CD14-positive monocyte (primary cell): ENCODE measurements around the gene HCN3. TPM values are rescaled to one million over a fixed set of nuclear protein-coding genes. Genes with fewer than 3 reads are reported as not detected.

Experiments used
- DNase-seq, 3 donors: peaks; one replicate each; pipeline ENCODE4 v3.0.0-alpha.2; 2011 to 2022
- H2AFZ ChIP-seq: 2 replicates; pipeline ENCODE4 v1.6.0; 2012; ENCODE audit warnings: mild to moderate bottlenecking, low read depth, low read length, inconsistent platforms; ENCODE audit not compliant: insufficient read depth, poor library complexity, severe bottlenecking
- H3K27ac ChIP-seq, 2 donors: 1 replicate in 1 of 2; 2 replicates in 1 of 2; pipeline ENCODE4 v1.5.1; 2012 to 2013; ENCODE audit warnings: low read length in 2 of 2, control low read depth in 1 of 2, inconsistent platforms in 1 of 2, low read depth in 1 of 2, mild to moderate bottlenecking in 1 of 2
- H3K27me3 ChIP-seq, 2 donors: one replicate each; pipeline versions ENCODE4 v1.6.0 to v1.6.1; 2011 to 2013; ENCODE audit warnings: low read length in 2 of 2; ENCODE audit not compliant: control insufficient read depth in 2 of 2, insufficient read depth in 2 of 2
- H3K36me3 ChIP-seq, 2 donors: replicated peaks in 1 of 2; 1 replicate in 1 of 2; 2 replicates in 1 of 2; pipeline versions ENCODE4 v1.5.1 to v1.6.1; 2012 to 2013; ENCODE audit warnings: low read length in 2 of 2, control low read depth in 1 of 2, inconsistent platforms in 1 of 2, mild to moderate bottlenecking in 1 of 2; ENCODE audit not compliant: insufficient read depth in 2 of 2, control insufficient read depth in 1 of 2
- H3K4me1 ChIP-seq, 2 donors: 1 replicate in 1 of 2; 2 replicates in 1 of 2; pipeline versions ENCODE4 v1.5.1 to v1.6.1; 2012 to 2013; ENCODE audit warnings: low read length in 2 of 2, control low read depth in 1 of 2, inconsistent platforms in 1 of 2, mild to moderate bottlenecking in 1 of 2, moderate library complexity in 1 of 2; ENCODE audit not compliant: insufficient read depth in 2 of 2, control insufficient read depth in 1 of 2
- H3K4me2 ChIP-seq: replicated peaks from 2 replicates; pipeline ENCODE3; 2012; ENCODE audit warnings: low read length, moderate library complexity, mild to moderate bottlenecking; ENCODE audit not compliant: poor library complexity, severe bottlenecking; ENCODE audit errors: extremely low read depth
- H3K4me3 ChIP-seq, 3 experiments: fragments of 200-600 bp in 1 of 3; sonication (generic) in 1 of 3; replicated peaks in 1 of 3; 1 replicate in 2 of 3; 2 replicates in 1 of 3; pipeline ENCODE4 v1.5.1; 2011 to 2013; ENCODE audit warnings: low read length in 3 of 3, mild to moderate bottlenecking in 3 of 3, control low read depth in 2 of 3, low read depth in 2 of 3, inconsistent platforms in 1 of 3, moderate library complexity in 1 of 3
- H3K79me2 ChIP-seq: 2 replicates; pipeline ENCODE4 v1.6.0; 2012; ENCODE audit warnings: mild to moderate bottlenecking, control low read depth, inconsistent platforms, low read length, moderate library complexity; ENCODE audit not compliant: insufficient read depth
- H3K9ac ChIP-seq: 2 replicates; pipeline ENCODE4 v1.6.0; 2017; ENCODE audit warnings: low read length, mild to moderate bottlenecking; ENCODE audit not compliant: insufficient read depth, poor library complexity, severe bottlenecking
- H3K9me3 ChIP-seq, 2 donors: replicated peaks in 1 of 2; 1 replicate in 1 of 2; 2 replicates in 1 of 2; pipeline versions ENCODE4 v1.5.1 to v1.6.1; 2012 to 2013; ENCODE audit warnings: low read length in 2 of 2, control low read depth in 1 of 2; ENCODE audit not compliant: control insufficient read depth in 1 of 2, insufficient read depth in 1 of 2
- H4K20me1 ChIP-seq: 2 replicates; pipeline ENCODE4 v1.6.0; 2012; ENCODE audit warnings: mild to moderate bottlenecking, low read length, control low read depth, moderate library complexity; ENCODE audit not compliant: insufficient read depth
- H3K27ac Mint-ChIP-seq, 7 donors: one replicate each; pipeline ENCODE4 v1.8.0; 2020; ENCODE audit warnings: mild to moderate bottlenecking in 7 of 7, mixed read lengths in 7 of 7, moderate library complexity in 6 of 7, inconsistent platforms in 2 of 7
- H3K27me3 Mint-ChIP-seq, 3 donors: one replicate each; pipeline ENCODE4 v1.8.0; 2021 to 2022; ENCODE audit warnings: low read depth in 3 of 3, mild to moderate bottlenecking in 3 of 3, mixed read lengths in 3 of 3, moderate library complexity in 3 of 3, inconsistent platforms in 1 of 3
- H3K36me3 Mint-ChIP-seq, 2 donors: one replicate each; pipeline ENCODE4 v1.8.0; 2020; ENCODE audit warnings: mixed read lengths in 2 of 2, inconsistent platforms in 1 of 2, mild to moderate bottlenecking in 1 of 2
- H3K4me1 Mint-ChIP-seq: one replicate; pipeline ENCODE4 v1.8.0; 2020; ENCODE audit warnings: mild to moderate bottlenecking, mixed read lengths
- H3K4me3 Mint-ChIP-seq, 2 donors: one replicate each; pipeline ENCODE4 v1.8.0; 2020; ENCODE audit warnings: mild to moderate bottlenecking in 2 of 2, mixed read lengths in 2 of 2, moderate library complexity in 1 of 2
- H3K9me3 Mint-ChIP-seq, 7 donors: one replicate each; pipeline ENCODE4 v1.8.0; 2020 to 2022; ENCODE audit warnings: mixed read lengths in 7 of 7, mild to moderate bottlenecking in 6 of 7, moderate library complexity in 6 of 7, inconsistent platforms in 2 of 7
- whole genome bisulfite sequencing: methylation state at CpG from one replicate; pipeline ENCODE4 v1.1.5; 2013; ENCODE audit warnings: missing lambda C conversion rate; ENCODE audit not compliant: insufficient coverage; 5-methylcytosine and 5-hydroxymethylcytosine counted together
- intact Hi-C, 2 donors: fragments of 100-400 bp; cut with micrococcal nuclease; formaldehyde crosslinking; loops; one replicate each; pipeline versions ENCODE4 v1.15.0 to v1.15.1; 2023
- polyA plus RNA-seq, 3 donors: library from polyadenylated mRNA; depleted of rRNA in 1 of 3; unstranded in 2 of 3; stranded (reverse) in 1 of 3; fragments of 300-500 nt in 2 of 3; fragments of >200 nt in 1 of 3; fragmentation: Illumina TruSeq in 2 of 3; gene quantifications; 1 replicate in 2 of 3; 2 replicates in 1 of 3; pipeline ENCODE4 v1.2.3, GENCODE V29; 2012 to 2021
- TF ChIP-seq, protein P1 (sequence below): fragments of 200-600 bp; IDR thresholded peaks from one replicate; pipeline ENCODE4 v1.8.0; 2022; ENCODE audit warnings: antibody characterized with exemption, mild to moderate bottlenecking

Gene HCN3
- polyA plus RNA-seq, 3 donors, result 0.15 to 2.3 TPM; not detected in 1

DNA sequence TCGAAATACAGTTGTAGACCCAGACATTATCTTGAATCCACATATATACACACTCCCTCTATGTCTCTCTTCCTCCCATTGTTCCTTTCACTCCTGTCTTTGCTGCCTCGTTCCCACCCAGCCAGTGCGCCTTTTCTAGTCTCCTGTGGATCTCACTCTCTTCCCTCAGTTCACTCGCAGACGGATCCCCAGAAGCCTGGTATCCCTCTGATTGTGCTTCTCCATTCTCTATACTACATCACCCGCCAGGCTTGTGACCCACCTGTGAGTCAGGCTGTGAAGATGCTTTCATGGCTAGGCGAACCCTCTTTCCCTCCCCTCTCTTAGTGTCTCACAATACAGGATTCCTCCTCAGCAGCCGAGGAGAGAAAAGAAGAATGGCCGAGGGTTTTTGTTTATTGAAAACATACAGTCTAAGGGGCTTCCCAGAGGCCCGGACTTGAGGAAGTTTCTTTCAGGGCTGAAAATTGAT lies 1.5 kb downstream of the HCN3 start:
- Histone ChIP-seq H3K4me3 (no peak overlapping the region), H2AFZ (no peak overlapping the region), H4K20me1 (no peaks in the 10 kb centered on the region), H3K9me3 (no peaks in the 10 kb centered on the region), H3K36me3 (no peaks in the 10 kb centered on the region), H3K4me1 (peaks cover 19 to 24% of the 10 kb centered on the region in 2 donors), H3K79me2 (no peaks in the 10 kb centered on the region), H3K27me3 (peaks cover 0 to 20% of the 10 kb centered on the region in 2 donors), H3K27ac (no peak overlapping the region), H3K4me2 (no peak overlapping the region), H3K9ac (no peak overlapping the region)
- H3K27ac Mint-ChIP-seq, result peak overlapping the region in 1 of 7 donors; percentile 43
- H3K27me3 Mint-ChIP-seq, result peaks cover 12 to 19% (median 14%) of the 10 kb centered on the region in 3 donors
- peaks cover 28% of the 10 kb centered on the region for H3K4me1 Mint-ChIP-seq
- no peaks in the 10 kb centered on the region for H3K9me3 Mint-ChIP-seq
- intact Hi-C loops, result loop anchor here (2.0 to 5.0 kb wide), 2 partner anchors 44 kb away; partner anchors contain the start of gene RUSC1 (in 1 of the 2)
- H3K4me3 Mint-ChIP-seq, result peak overlapping the region; percentile 57 to 87
- 77% methylated on average over 6 of the region's 10 CpGs for WGBS
- H3K36me3 Mint-ChIP-seq, result no peaks in the 10 kb centered on the region
- DNase-seq, result no peak
- TF ChIP-seq, protein P1, sequence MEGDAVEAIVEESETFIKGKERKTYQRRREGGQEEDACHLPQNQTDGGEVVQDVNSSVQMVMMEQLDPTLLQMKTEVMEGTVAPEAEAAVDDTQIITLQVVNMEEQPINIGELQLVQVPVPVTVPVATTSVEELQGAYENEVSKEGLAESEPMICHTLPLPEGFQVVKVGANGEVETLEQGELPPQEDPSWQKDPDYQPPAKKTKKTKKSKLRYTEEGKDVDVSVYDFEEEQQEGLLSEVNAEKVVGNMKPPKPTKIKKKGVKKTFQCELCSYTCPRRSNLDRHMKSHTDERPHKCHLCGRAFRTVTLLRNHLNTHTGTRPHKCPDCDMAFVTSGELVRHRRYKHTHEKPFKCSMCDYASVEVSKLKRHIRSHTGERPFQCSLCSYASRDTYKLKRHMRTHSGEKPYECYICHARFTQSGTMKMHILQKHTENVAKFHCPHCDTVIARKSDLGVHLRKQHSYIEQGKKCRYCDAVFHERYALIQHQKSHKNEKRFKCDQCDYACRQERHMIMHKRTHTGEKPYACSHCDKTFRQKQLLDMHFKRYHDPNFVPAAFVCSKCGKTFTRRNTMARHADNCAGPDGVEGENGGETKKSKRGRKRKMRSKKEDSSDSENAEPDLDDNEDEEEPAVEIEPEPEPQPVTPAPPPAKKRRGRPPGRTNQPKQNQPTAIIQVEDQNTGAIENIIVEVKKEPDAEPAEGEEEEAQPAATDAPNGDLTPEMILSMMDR, result peak; percentile 5

DNA sequence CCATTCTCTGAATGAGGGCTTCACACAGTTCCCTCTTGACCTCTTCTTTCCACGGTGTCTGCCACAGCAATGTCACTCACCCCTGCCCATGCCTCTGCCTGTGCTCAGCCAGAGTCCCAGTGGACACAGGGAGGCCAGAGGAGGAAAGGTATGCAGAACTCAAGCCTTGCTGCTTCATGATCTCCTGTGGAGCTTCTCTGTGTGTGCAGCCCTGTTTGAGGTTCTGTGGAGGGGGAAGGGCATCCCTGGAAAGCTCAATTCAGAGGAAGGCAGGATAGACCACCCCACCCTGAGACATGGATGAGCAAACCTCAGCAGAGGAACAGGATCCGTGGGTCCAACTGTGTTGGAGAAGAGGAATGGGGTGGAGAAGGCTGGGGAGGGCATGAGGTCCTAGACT lies 2.0 kb downstream of the HCN3 start:
- H3K36me3 ChIP-seq, result no peaks in the 10 kb centered on the region
- peaks cover 0 to 20% of the 10 kb centered on the region in 2 donors for H3K27me3 ChIP-seq
- H2AFZ ChIP-seq, result no peak overlapping the region
- H4K20me1 ChIP-seq, result no peaks in the 10 kb centered on the region
- intact Hi-C loops, result loop anchor here (2.0 to 5.0 kb wide), 2 partner anchors 43 to 44 kb away; partner anchors contain the start of gene RUSC1 (in 1 of the 2)
- no peak overlapping the region for H3K27ac ChIP-seq
- no peaks in the 10 kb centered on the region for H3K79me2 ChIP-seq
- WGBS, result 86% methylated on average over 1 of the region's 2 CpGs
- H3K9me3 ChIP-seq, result no peaks in the 10 kb centered on the region
- H3K9me3 Mint-ChIP-seq, result no peaks in the 10 kb centered on the region
- H3K4me1 ChIP-seq, result peaks cover 16 to 20% of the 10 kb centered on the region in 2 donors
- no peaks in the 10 kb centered on the region for H3K36me3 Mint-ChIP-seq
- DNase-seq, result no peak
- H3K9ac ChIP-seq, result no peak overlapping the region
- H3K4me2 ChIP-seq, result no peak overlapping the region
- TF ChIP-seq, protein P1, result no peak
- no peak overlapping the region for H3K4me3 ChIP-seq
- H3K4me3 Mint-ChIP-seq, result peak overlapping the region in 1 of 2 donors; percentile 32
- no peak overlapping the region for H3K27ac Mint-ChIP-seq
- H3K4me1 Mint-ChIP-seq, result peaks cover 25% of the 10 kb centered on the region
- H3K27me3 Mint-ChIP-seq, result peaks cover 12 to 19% (median 14%) of the 10 kb centered on the region in 3 donors
